NT2/D1 (cell line): ENCODE results near the gene VTI1A.

Experiments used
- DNase-seq: peaks from one replicate; pipeline ENCODE4 v3.0.0-alpha.2; 2011; ENCODE audit warnings: low read depth, low spot score
- H3K27me3 ChIP-seq: 2 replicates; pipeline ENCODE4 v1.6.0; 2011; ENCODE audit warnings: mild to moderate bottlenecking; ENCODE audit not compliant: insufficient read length, insufficient read depth
- H3K36me3 ChIP-seq: 2 replicates; pipeline ENCODE4 v1.6.1; 2011; ENCODE audit warnings: mild to moderate bottlenecking, low read length, mixed read lengths; ENCODE audit not compliant: insufficient read depth, insufficient read length
- H3K4me1 ChIP-seq: 2 replicates; pipeline ENCODE4 v1.5.1; 2011; ENCODE audit not compliant: insufficient read depth, insufficient read length
- H3K4me3 ChIP-seq: 2 replicates; pipeline ENCODE4 v1.5.1; 2011; ENCODE audit warnings: low read depth; ENCODE audit not compliant: insufficient read length
- H3K9ac ChIP-seq: 2 replicates; pipeline ENCODE4 v1.6.0; 2011; ENCODE audit warnings: low read depth; ENCODE audit not compliant: insufficient read length
- H3K9me3 ChIP-seq: 2 replicates; pipeline ENCODE4 v1.5.1; 2011; ENCODE audit warnings: mild to moderate bottlenecking, low read length; ENCODE audit not compliant: insufficient read depth
- SUZ12 ChIP-seq: IDR thresholded peaks from 2 replicates; pipeline ENCODE4 v1.6.1; 2011; ENCODE audit not compliant: insufficient read length, insufficient read depth; ENCODE audit errors: extremely low read depth
- YY1 ChIP-seq: IDR thresholded peaks from 2 replicates; pipeline ENCODE4 v1.6.1; 2011; ENCODE audit not compliant: insufficient read length, insufficient read depth
- ZNF274 ChIP-seq: IDR thresholded peaks from 2 replicates; pipeline ENCODE4 v1.6.1; 2011; ENCODE audit warnings: mild to moderate bottlenecking, low read depth, low read length

Gene VTI1A

DNA sequence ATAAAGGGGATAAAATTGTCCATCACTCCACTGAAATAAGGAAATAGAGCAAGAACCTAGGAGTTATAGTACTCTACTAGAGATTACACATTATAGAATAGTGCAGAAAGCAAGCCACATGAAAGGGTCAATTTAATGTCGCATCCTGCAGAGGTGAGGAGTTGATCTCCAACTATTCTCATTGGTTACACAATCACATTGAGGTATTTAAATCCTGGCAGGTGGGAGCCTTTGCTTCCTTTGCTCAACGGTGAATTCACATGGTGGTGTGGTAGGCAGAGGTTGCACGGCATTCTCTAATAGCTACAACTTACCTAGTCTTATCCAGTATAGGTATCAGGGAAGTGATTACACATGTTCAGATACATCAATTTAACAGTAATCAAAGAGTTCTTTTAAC, 304.6 kb downstream of the VTI1A start:
- H3K36me3 ChIP-seq: no peaks in the 10 kb centered on the region
- no peak for DNase-seq

DNA sequence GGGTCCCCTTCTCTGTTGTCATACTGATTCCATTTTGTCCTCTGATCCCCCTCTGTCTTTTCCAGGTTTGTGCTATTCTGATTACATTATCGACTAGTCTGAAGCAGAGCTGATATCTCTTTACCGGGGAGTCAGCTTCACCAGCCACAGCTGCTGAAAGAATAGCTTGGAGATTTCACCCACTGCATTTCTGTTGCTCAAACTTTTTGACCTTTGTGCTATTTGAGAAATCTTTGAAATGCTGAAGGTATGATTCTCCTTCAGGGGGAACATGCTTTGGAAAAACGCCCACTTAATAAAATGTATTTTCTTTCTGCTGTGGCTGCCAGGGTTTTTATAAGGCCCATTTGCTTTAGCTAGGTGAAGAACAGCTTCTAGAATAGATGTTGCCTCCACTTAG, 305.3 kb downstream of the VTI1A start:
- Histone ChIP-seq H3K27me3 (no peaks in the 10 kb centered on the region), H3K4me3 (no peak overlapping the region), H3K36me3 (no peaks in the 10 kb centered on the region), H3K9me3 (no peaks in the 10 kb centered on the region), H3K4me1 (no peaks in the 10 kb centered on the region), H3K9ac (no peak overlapping the region)
- no peak for DNase-seq
- TF ChIP-seq ZNF274: no peak
- TF ChIP-seq SUZ12: no peak

More for the DNA sequence above, 304.6 kb downstream of the VTI1A start:
- no peaks in the 10 kb centered on the region for H3K27me3 ChIP-seq
- H3K4me3 ChIP-seq: no peak overlapping the region
- no peak for TF ChIP-seq YY1
- no peak for TF ChIP-seq ZNF274
- TF ChIP-seq SUZ12: no peak
- no peaks in the 10 kb centered on the region for H3K4me1 ChIP-seq
- H3K9me3 ChIP-seq: no peaks in the 10 kb centered on the region
- no peak overlapping the region for H3K9ac ChIP-seq

DNA sequence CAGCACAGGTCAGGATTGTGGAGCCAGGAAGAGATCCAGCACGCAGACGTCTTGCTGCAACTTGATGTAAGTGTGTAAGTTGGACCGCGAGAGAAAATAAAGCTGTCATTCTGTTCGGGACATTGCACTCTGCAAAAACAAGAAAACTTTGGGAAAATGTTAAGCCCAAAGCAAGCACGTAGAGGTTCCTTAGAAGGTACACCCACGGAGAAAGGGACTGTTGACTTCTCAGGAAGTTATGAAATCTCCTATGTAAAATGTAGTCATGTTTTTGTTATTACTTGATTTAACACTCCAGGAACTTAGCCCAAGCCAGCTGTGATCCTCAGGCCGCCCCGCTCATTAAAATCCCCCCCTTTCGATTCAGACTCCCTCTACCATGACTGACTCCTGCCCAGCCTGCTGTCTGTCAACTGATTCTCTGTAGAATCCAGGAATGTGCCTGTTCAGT, 307.0 kb downstream of the VTI1A start:
- DNase-seq: no peak
- no peaks in the 10 kb centered on the region for H3K9me3 ChIP-seq
- H3K4me3 ChIP-seq: no peak overlapping the region
- H3K27me3 ChIP-seq: no peaks in the 10 kb centered on the region
- TF ChIP-seq SUZ12 (no peak), YY1 (no peak), ZNF274 (no peak)
- no peaks in the 10 kb centered on the region for H3K36me3 ChIP-seq
- no peaks in the 10 kb centered on the region for H3K4me1 ChIP-seq
- H3K9ac ChIP-seq: no peak overlapping the region

DNA sequence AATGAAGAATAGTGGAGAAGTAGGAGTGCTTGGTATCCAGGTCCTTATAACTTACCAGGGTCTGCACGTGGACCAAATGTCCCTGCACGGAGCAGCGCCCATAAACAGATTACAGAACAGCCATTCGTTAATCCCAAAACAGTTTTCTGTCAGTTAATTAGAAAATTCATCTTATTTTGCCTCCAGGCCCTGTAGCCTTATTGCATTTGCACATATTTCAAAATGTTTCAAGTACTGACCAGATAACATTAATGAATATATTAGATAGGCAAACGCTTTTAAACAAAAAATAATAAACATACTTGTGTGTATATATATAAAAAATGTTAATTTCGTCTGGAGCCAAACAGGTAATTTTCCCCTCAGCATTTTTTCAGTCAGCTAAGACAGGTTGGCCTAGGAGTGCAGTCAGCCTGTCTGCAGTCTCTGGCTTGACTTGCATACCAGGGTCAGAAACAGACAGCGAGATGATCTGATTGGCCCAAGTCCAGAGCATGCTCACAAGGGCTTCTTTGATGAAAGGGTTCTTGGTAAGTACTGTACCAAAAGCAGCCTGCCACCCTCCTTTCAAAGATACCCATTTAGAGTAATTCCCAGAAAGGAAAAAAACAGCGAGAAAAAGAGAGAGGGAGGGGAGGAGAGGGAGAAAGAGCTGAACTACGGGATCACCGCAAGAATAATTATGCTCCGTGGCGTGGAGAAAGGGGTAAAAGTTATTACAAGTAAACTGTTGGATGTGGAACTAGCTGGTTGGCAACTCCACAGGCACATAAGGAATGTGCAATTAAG, 308.6 kb downstream of the VTI1A start:
- no peak for DNase-seq
- no peaks in the 10 kb centered on the region for H3K27me3 ChIP-seq
- no peaks in the 10 kb centered on the region for H3K9me3 ChIP-seq
- no peak overlapping the region for H3K9ac ChIP-seq
- no peaks in the 10 kb centered on the region for H3K4me1 ChIP-seq
- H3K36me3 ChIP-seq: no peaks in the 10 kb centered on the region
- TF ChIP-seq YY1 (no peak), ZNF274 (no peak), SUZ12 (no peak)
- H3K4me3 ChIP-seq: no peak overlapping the region

DNA sequence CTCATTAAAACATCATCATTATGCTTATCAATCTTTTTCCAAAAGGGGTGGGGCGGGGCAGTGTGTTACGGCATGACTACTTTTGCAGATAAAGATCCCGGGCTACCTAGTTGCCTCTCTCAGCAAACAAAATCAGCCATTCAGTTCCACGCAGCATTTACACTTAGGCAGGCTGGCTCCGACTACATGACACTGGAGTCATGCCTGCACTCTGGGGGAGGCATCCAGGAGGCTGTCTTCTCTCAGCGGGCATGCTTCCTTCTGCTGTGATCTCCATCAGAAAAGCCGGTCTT, 309.2 kb downstream of the VTI1A start:
- DNase-seq: no peak
- Histone ChIP-seq H3K4me1 (no peaks in the 10 kb centered on the region), H3K27me3 (no peaks in the 10 kb centered on the region), H3K4me3 (no peak overlapping the region), H3K36me3 (no peaks in the 10 kb centered on the region), H3K9me3 (no peaks in the 10 kb centered on the region), H3K9ac (no peak overlapping the region)
- TF ChIP-seq SUZ12 (no peak), YY1 (no peak), ZNF274 (no peak)

DNA sequence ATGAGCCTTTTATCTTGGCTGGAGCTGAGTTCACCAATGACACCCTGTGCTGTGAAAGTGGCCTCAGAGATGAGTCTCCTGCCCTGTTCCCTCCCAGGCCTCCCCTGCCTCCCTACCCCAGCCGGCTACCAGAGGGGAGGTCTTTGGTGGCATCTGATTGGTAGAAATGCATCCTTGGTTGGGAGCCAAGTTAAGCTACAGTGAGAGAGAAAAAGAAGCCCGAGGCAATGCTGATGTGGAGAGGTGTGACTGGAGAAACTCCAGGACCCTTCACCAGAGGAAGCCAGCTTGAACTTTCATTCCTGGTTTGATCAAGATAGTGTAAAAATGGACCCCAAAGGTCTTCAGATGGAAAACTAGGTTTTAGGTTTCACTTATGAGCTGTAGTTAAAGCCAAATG, 311.9 kb downstream of the VTI1A start:
- Histone ChIP-seq H3K27me3 (no peaks in the 10 kb centered on the region), H3K4me3 (no peak overlapping the region), H3K9me3 (no peaks in the 10 kb centered on the region), H3K9ac (no peak overlapping the region), H3K4me1 (no peaks in the 10 kb centered on the region), H3K36me3 (no peaks in the 10 kb centered on the region)
- no peak for DNase-seq
- TF ChIP-seq ZNF274: no peak
- no peak for TF ChIP-seq SUZ12
- no peak for TF ChIP-seq YY1

DNA sequence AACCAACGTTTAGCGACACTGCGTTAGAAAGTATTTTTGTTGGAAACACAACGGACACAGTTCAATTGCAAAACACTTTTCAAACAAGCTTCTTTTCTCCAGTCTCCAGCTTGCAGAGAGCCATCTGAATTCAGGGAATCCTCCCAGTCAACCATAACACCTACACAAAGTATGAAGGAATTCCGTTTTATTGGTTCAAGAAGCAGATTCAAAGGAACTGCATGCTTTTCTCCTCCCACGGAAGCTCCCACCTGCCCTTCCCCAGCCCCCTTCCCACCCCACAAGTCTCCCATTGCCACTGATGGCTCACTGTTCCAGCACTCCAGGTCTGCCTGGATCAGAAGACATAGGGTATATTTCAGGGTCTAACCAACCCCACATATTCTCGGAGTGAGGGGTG, 312.5 kb downstream of the VTI1A start:
- Histone ChIP-seq H3K27me3 (no peaks in the 10 kb centered on the region), H3K4me1 (no peaks in the 10 kb centered on the region), H3K9ac (no peak overlapping the region), H3K36me3 (no peaks in the 10 kb centered on the region), H3K4me3 (no peak overlapping the region), H3K9me3 (no peaks in the 10 kb centered on the region)
- TF ChIP-seq YY1 (no peak), ZNF274 (no peak), SUZ12 (no peak)
- DNase-seq: no peak

DNA sequence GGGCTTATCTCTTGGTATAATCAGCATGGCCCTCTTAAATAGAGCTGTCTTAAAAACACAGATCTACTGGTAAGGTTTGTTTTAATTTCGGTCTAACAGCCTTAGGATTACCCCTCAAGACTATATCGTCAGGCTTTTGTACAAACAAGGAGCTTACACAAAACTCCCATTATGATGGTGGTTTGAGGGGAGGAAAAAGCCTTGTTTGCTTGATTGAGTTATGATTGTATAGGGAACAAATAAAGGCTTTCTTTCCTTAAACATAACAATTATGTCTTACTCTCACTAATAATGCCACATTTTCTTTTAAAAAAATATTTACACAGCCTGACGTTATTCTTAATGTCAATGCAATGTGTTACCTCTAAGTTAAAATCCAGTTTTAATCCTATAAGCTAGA, 314.2 kb downstream of the VTI1A start:
- Histone ChIP-seq H3K9me3 (no peaks in the 10 kb centered on the region), H3K4me1 (no peaks in the 10 kb centered on the region), H3K27me3 (no peaks in the 10 kb centered on the region), H3K9ac (no peak overlapping the region), H3K36me3 (no peaks in the 10 kb centered on the region), H3K4me3 (no peak overlapping the region)
- TF ChIP-seq ZNF274: no peak
- no peak for TF ChIP-seq SUZ12
- TF ChIP-seq YY1: no peak
- no peak for DNase-seq
